ENCODE results near the gene VGLL1.
A peak's percentile ranks its signal among the peaks of the same experiment; 100 is the strongest.

The VGLL1 gene

DNA sequence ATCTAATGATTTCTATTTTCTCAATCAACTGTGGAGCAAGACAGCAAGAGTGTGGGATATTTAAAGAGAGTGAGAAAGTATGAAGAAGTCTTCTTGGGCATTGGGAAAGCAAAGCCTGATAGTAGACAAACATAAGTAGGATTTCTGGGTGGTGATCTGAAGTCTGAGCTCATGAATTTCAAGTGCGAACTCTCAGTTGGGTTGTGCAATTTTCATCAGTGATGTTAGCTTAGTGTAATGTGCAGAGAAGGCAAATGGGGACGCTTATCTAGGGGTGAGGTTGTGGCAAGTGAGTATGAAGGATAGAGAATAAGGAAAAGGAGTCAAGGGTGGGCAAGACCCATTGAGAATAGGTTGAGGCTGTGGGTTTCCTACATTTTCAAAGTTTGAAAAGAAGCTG lies 23.7 kb downstream of the VGLL1 start:
- DNase-seq: no peak

DNA sequence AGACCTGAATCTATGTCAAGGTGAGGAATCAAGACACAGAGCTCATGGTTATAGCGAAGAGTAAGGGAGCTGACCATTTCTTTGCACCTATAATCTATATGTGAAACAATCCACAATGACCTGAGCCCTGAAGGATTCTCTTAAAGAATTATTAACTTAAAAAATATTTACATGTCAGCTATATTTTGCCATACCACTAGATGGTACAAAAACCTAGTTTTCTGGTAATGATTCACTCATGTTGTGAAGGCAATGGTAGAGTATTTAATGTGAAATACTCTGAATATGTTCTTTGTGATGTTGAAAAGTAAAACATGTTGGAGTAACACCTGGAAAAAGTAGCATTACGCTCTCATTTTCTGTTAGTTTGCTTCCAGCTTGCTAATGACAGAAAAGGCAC lies 40.0 kb downstream of the VGLL1 start:
- no peak for DNase-seq

- DNase-seq: no peak
Measured at GRCh38 chrX:136574548-136574947, 42.5 kb downstream of the VGLL1 start.

- peak; percentile 1 to 52 (median 23) for DNase-seq
Measured at GRCh38 chrX:136577552-136577951, 45.5 kb downstream of the VGLL1 start.

- no peak for DNase-seq
Measured at GRCh38 chrX:136580316-136580715, 48.3 kb downstream of the VGLL1 start.

- DNase-seq: no peak
Measured at GRCh38 chrX:136582624-136583023, 50.6 kb downstream of the VGLL1 start.

DNA sequence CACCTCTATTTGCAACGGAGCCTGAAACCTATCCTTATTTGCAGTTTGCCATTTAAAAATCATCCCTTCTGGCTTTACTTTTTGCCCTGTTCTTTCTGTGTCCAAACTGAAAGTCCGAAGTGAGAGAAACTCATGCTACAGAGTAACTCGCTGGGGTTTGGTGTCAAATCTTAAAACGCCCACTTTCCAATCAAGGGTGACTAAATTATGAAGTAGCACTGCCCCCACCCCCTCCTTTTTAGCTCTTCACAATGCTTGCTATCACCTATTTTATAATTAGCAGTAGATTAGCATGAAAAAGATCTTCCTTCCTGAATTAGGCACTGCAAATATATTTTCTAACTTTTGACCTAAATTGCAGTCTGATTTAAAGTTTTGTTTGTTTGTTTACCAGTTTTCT lies 52.5 kb downstream of the VGLL1 start:
- no peak for DNase-seq

GRCh38 chrX:136585262-136585661 lies 53.2 kb downstream of the VGLL1 start:
- no peak for DNase-seq

GRCh38 chrX:136585960-136586359 lies 53.9 kb downstream of the VGLL1 start:
- no peak for DNase-seq

DNA sequence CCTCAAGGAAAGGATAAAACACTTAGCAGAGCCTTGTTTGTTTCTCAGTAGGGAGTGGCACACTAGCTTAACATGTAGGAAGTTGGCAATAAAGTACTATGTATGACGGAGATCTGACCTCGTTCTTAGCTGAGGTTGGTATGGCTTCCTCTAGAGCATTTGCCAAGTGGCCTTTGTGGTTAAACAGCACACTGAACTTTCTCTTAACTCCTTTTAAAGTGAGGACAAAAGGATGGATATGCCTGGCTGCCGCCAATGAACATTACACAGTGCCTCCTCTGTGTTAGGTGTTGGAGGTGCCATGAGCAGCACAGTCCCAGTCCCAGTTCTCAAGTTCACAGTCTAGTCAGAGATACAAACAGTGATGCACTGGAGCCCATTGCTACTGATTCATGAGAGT lies 54.4 kb downstream of the VGLL1 start:
- no peak for DNase-seq

DNA sequence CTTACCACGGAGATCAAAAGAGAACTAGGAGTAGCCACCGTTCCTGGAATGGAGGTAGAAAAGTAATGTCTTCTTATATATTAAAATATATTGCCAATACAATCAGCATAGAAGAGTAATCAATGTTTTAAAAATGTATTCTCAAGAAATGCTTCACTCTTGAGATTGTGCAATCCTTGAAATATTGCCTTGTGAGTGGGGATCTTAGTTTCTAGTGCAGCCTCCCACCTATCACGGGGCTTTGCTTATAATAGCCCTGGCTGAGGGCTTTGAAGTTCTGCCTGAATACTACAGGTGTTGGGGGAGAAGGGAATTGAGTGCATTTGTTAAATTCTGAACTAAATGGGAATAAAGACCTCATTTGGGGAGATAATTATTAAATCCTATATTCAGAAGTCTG lies 55.5 kb downstream of the VGLL1 start:
- no peak for DNase-seq

DNA sequence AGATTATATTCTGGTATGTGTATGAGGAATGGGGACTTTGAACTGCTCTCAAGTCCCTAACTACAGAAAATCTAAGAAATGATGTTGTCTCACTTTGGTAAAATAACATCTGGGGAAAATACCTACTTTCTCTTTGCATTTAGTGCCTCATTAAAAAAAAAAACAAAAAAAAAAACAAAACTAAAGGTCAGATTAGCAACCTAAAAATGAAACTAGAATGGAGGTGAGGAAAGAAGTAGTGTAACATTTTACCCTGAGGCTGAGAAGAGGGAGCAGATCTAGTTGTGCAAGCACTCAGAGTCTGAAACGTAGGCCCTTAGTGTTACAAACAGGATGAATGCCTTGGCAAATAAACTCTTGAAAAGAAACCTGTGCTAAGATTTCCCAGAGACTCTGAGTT lies 56.0 kb downstream of the VGLL1 start:
- DNase-seq: no peak

- DNase-seq: no peak
Measured at GRCh38 chrX:136589966-136590365, 58.0 kb downstream of the VGLL1 start.

DNA sequence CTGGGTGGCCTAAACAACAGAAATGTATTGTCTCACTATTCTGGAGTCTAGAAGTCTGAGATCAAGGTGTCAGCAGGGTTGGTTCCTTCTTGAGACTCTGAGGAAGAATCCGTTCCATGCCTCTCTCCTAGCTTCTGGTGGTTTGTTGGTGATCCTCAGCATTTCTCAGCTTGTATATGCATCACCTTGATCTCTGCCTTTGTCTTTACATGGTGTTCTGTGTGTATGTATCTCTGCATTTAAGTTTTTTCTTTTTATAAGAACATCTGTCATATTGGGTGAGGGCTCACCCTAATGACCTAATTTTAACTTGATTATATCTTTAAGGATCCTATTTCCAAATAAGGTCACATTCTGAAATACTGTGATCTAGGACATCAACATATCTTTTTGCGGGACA lies 65.3 kb downstream of the VGLL1 start:
- DNase-seq: no peak

DNA sequence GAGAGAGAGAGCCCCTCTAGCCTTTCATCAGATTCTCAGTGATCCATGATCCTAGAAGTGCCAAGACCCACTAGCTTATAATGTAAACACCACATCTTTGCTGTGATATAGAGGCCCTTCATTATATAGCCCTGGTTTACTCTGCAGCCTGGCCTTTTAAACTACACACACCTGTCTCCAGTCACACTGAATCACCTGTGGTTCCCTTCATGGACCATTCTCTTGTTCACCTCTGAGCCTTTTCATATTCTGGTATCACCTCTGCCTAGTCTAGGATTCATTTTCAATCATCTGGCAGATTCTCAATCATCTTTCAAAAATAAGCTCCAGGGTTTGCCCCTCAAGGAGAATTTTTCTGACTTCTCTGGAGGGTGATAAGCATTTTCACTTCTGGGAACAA lies 65.9 kb downstream of the VGLL1 start:
- DNase-seq: no peak

DNA sequence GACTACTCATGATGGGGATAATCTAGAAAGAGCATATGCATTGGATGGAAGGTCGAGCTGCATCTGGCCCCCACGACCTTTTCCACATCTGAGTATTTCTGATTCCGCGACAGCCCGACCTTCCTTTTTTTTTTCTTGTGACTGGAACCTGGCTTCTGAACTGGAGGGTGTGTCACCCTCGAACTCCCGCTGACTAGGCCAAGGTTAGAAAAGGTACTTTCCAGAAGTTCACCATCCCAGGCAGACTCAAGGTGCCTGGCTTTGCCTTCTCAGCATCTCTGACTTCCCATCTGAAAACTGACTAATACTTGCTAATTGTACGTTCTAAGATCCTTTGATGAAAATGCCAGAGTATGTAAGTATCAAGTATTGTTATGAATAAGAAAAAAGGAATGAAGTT lies 66.6 kb downstream of the VGLL1 start:
- DNase-seq: no peak

DNA sequence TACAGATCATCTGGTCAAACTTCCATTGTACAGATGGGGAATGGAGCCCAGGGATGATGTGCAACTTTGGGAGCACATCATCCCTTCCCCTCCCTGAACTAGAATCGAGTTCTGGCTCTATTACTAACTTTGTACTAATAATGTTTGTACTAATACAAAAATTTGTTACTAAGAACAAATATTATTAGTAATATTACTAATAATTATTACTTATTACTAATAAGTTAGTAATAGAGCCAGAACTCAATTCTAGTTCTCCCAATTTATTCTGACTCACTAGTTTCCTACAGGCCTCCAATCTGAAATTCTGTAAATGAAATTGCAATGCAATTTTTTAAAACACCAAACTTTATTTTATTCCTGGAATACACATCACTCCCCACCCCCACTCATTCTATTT lies 68.0 kb downstream of the VGLL1 start:
- no peak for DNase-seq
